GM23338 (cell line): Measurements from ENCODE around the gene DHPS. TPM values are rescaled to one million over a fixed set of nuclear protein-coding genes. Genes with fewer than 3 reads are reported as not detected.

Source experiments
- ATAC-seq: fragments of 200-7000 bp; cut with Tn5 transposase; 3 replicates; pipeline ENCODE4 v1.9.1; 2020
- DNase-seq: peaks from one replicate; pipeline ENCODE4 v3.0.0-alpha.2; 2015; ENCODE audit warnings: low spot score
- H2AFZ ChIP-seq: fragments of 200-600 bp; sonication (generic); 2 replicates; pipeline ENCODE4 v1.8.0; 2016; ENCODE audit warnings: antibody characterized with exemption, mild to moderate bottlenecking, moderate library complexity
- H3F3A ChIP-seq: fragments of 200-600 bp; sonication (generic); replicated peaks from 2 replicates; pipeline ENCODE4 v1.8.0; 2017; ENCODE audit warnings: antibody characterized with exemption, mixed run types, low read depth
- H3K27ac ChIP-seq: fragments of 200-600 bp; sonication (generic); 2 replicates; pipeline ENCODE4 v1.6.1; 2016; ENCODE audit warnings: low read depth
- H3K27me3 ChIP-seq: fragments of 200-600 bp; sonication (generic); 2 replicates; pipeline ENCODE4 v1.8.0; 2016; ENCODE audit warnings: mild to moderate bottlenecking, mixed run types, moderate library complexity; ENCODE audit not compliant: insufficient read depth
- H3K36me3 ChIP-seq: fragments of 200-600 bp; sonication (generic); 2 replicates; pipeline ENCODE4 v1.8.0; 2016; ENCODE audit warnings: mild to moderate bottlenecking; ENCODE audit not compliant: insufficient read depth
- H3K4me1 ChIP-seq: fragments of 200-600 bp; sonication (generic); 2 replicates; pipeline ENCODE4 v1.8.0; 2016; ENCODE audit warnings: mild to moderate bottlenecking, moderate library complexity; ENCODE audit not compliant: insufficient read depth
- H3K4me2 ChIP-seq: fragments of 200-600 bp; sonication (generic); 2 replicates; pipeline ENCODE4 v1.7.1; 2017; ENCODE audit warnings: mixed run types
- H3K4me3 ChIP-seq: fragments of 200-600 bp; sonication (generic); 2 replicates; pipeline ENCODE4 v1.6.1; 2016; ENCODE audit warnings: mixed run types
- H3K79me2 ChIP-seq: fragments of 200-600 bp; sonication (generic); replicated peaks from 2 replicates; pipeline ENCODE4 v1.8.0; 2017; ENCODE audit warnings: mild to moderate bottlenecking; ENCODE audit not compliant: insufficient read depth
- H3K9me2 ChIP-seq: fragments of 200-600 bp; sonication (generic); 2 replicates; pipeline ENCODE4 v1.8.0; 2017; ENCODE audit not compliant: insufficient read depth
- H4K20me1 ChIP-seq: fragments of 200-600 bp; sonication (generic); replicated peaks from 2 replicates; pipeline ENCODE4 v1.8.0; 2017; ENCODE audit warnings: mild to moderate bottlenecking; ENCODE audit not compliant: insufficient read depth
- H3K27ac Mint-ChIP-seq: 2 replicates; pipeline ENCODE4 v1.8.0; 2020; ENCODE audit warnings: inconsistent platforms, mild to moderate bottlenecking, moderate library complexity, mixed read lengths
- H3K27me3 Mint-ChIP-seq: 3 replicates; pipeline ENCODE4 v1.8.0; 2022; ENCODE audit warnings: low read depth, mild to moderate bottlenecking, moderate library complexity, mixed read lengths, inconsistent platforms; ENCODE audit not compliant: insufficient read depth, poor library complexity
- H3K36me3 Mint-ChIP-seq: 3 replicates; pipeline ENCODE4 v1.8.0; 2021; ENCODE audit warnings: low read depth, mild to moderate bottlenecking, inconsistent platforms, moderate library complexity, mixed read lengths
- H3K4me1 Mint-ChIP-seq: 3 replicates; pipeline ENCODE4 v1.8.0; 2020; ENCODE audit warnings: mild to moderate bottlenecking, inconsistent platforms, mixed read lengths
- H3K4me3 Mint-ChIP-seq: 3 replicates; pipeline ENCODE4 v1.8.0; 2021; ENCODE audit warnings: moderate library complexity, mild to moderate bottlenecking, inconsistent platforms, mixed read lengths
- H3K9me3 Mint-ChIP-seq: 3 replicates; pipeline ENCODE4 v1.8.0; 2020; ENCODE audit warnings: moderate library complexity, mild to moderate bottlenecking, inconsistent platforms, mixed read lengths
- CREB1 ChIP-seq: fragments of 250-450 bp; sonication (Bioruptor Pico); IDR thresholded peaks from 2 replicates; pipeline ENCODE4 v1.5.0; 2020; ENCODE audit warnings: low read depth, mild to moderate bottlenecking, moderate library complexity
- CTCF ChIP-seq, 2 experiments: fragments of 200-600 bp in 1 of 2; sonication (generic) in 1 of 2; conservative IDR thresholded peaks; 2 replicates each; pipeline versions ENCODE4 v1.5.1 to v1.6.1; 2016 to 2017; ENCODE audit warnings: antibody characterized with exemption in 2 of 2, low read depth in 2 of 2, mild to moderate bottlenecking in 2 of 2, moderate library complexity in 1 of 2
- EZH2 ChIP-seq: fragments of 200-600 bp; sonication (generic); IDR thresholded peaks from one replicate; pipeline ENCODE4 v1.8.0; 2017; ENCODE audit warnings: antibody characterized with exemption, mild to moderate bottlenecking, low read depth; ENCODE audit not compliant: unreplicated experiment
- EZH2phosphoT487 ChIP-seq: fragments of 200-600 bp; sonication (generic); IDR thresholded peaks from one replicate; pipeline ENCODE4 v1.8.1; 2018; ENCODE audit warnings: antibody characterized with exemption; ENCODE audit not compliant: unreplicated experiment
- JUNB ChIP-seq: IDR thresholded peaks from one replicate; pipeline ENCODE4 v1.6.1; 2016; ENCODE audit warnings: antibody characterized with exemption; ENCODE audit not compliant: unreplicated experiment
- NANOG ChIP-seq: IDR thresholded peaks from 2 replicates; pipeline ENCODE4 v1.6.1; 2016; ENCODE audit warnings: antibody characterized with exemption, borderline replicate concordance
- POLR2AphosphoS5 ChIP-seq: IDR thresholded peaks from 2 replicates; pipeline ENCODE4 v1.6.1; 2016; ENCODE audit warnings: antibody characterized with exemption, low read depth
- REST ChIP-seq: IDR thresholded peaks from one replicate; pipeline ENCODE4 v1.6.1; 2018; ENCODE audit warnings: antibody characterized with exemption; ENCODE audit not compliant: unreplicated experiment
- STAT1 ChIP-seq: IDR thresholded peaks from one replicate; pipeline ENCODE4 v1.6.1; 2016; ENCODE audit warnings: antibody characterized with exemption; ENCODE audit not compliant: unreplicated experiment
- ZNF114 ChIP-seq: fragments of 250-450 bp; sonication (Bioruptor Pico); IDR thresholded peaks from 2 replicates; pipeline ENCODE4 v1.5.0; 2020; ENCODE audit warnings: mild to moderate bottlenecking, moderate library complexity
- ZNF331 ChIP-seq: fragments of 250-450 bp; sonication (Bioruptor Pico); IDR thresholded peaks from 2 replicates; pipeline ENCODE4 v1.5.0; 2020; ENCODE audit warnings: low read depth, mild to moderate bottlenecking, moderate library complexity
- polyA plus RNA-seq: library from polyadenylated mRNA; unstranded; fragments of >200 nt; fragmentation: Nextera tagmentation; extraction: Ambion mirVana; gene quantifications from 2 replicates; pipeline ENCODE4 v1.2.1, GENCODE V29; 2016
- total RNA-seq: library from RNA; depleted of rRNA; stranded (reverse); fragments of >200 nt; shearing (Covaris generic); gene quantifications from 2 replicates; pipeline ENCODE4 v1.2.3, GENCODE V29; 2014
- TF ChIP-seq, protein P1 (sequence below): fragments of 250-450 bp; sonication (Bioruptor Pico); IDR thresholded peaks from 2 replicates; pipeline ENCODE4 v1.5.0; 2020; ENCODE audit warnings: mild to moderate bottlenecking, moderate library complexity
- TF ChIP-seq, protein P2 (sequence below): IDR thresholded peaks from 2 replicates; pipeline ENCODE4 v1.6.1; 2016; ENCODE audit warnings: antibody characterized with exemption

Gene DHPS
- total and polyA plus RNA-seq, 2 experiments from 2014 or later = 85.4 to 126 TPM

DNA sequence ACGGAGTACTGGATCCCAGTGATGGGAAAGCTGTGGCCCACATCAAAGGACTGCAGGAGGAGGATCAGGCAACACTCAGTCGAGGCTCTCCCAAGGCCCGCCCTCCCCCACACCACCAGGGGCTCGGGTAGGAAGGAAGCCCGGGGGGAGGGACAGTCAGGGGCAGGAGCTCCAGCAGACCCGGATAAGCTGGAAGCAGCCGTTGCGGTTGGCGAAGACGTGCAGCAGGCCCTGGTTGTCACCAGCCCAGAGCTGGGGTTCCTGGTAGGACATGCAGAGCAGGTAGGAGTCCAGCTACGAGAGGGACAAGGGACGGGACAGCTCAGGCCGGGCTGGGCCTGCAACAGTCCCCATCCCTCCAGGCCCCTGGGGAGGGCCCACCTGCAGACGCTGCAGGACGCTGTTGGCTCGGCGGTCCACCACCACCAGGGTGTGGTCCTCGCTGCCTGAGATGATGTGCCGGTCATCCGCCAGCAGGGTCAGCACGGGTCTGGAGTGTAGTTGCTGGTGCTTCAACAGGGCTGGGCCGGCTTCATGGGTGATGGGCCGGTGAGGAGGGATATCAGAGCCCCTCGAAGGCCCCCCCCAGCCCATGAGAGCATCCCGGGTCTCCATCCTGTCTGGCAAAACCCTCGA, 8.0 kb upstream of the DHPS start:
- Mint-ChIP-seq H3K36me3 (no peaks in the 10 kb centered on the region; the same call in 2 of the 3 replicates), H3K9me3 (no peaks in the 10 kb centered on the region), H3K4me3 (no peak overlapping the region), H3K4me1 (no peaks in the 10 kb centered on the region), H3K27me3 (peaks cover 16% of the 10 kb centered on the region), H3K27ac (no peak overlapping the region)
- ATAC-seq = no peak
- Histone ChIP-seq H3K27ac (no peak overlapping the region), H4K20me1 (no peaks in the 10 kb centered on the region), H3K79me2 (no peaks in the 10 kb centered on the region), H3F3A (no peaks in the 10 kb centered on the region), H2AFZ (no peak overlapping the region), H3K36me3 (no peaks in the 10 kb centered on the region), H3K4me3 (no peak overlapping the region), H3K4me1 (no peaks in the 10 kb centered on the region), H3K27me3 (no peaks in the 10 kb centered on the region), H3K4me2 (no peak overlapping the region), H3K9me2 (no peaks in the 10 kb centered on the region)
- TF ChIP-seq REST (no peak), EZH2phosphoT487 (no peak), POLR2AphosphoS5 (no peak), JUNB (no peak), ZNF331 (CRISPR knock-in tag) (no peak), CREB1 (CRISPR knock-in tag) (no peak), STAT1 (no peak), ZNF114 (no peak), CTCF (conservative IDR thresholded peaks at IDR 0.05; ENCODE audit: low read depth in 2 of 2) (no peak), EZH2 (no peak), NANOG (no peak)
- TF ChIP-seq, protein P1, sequence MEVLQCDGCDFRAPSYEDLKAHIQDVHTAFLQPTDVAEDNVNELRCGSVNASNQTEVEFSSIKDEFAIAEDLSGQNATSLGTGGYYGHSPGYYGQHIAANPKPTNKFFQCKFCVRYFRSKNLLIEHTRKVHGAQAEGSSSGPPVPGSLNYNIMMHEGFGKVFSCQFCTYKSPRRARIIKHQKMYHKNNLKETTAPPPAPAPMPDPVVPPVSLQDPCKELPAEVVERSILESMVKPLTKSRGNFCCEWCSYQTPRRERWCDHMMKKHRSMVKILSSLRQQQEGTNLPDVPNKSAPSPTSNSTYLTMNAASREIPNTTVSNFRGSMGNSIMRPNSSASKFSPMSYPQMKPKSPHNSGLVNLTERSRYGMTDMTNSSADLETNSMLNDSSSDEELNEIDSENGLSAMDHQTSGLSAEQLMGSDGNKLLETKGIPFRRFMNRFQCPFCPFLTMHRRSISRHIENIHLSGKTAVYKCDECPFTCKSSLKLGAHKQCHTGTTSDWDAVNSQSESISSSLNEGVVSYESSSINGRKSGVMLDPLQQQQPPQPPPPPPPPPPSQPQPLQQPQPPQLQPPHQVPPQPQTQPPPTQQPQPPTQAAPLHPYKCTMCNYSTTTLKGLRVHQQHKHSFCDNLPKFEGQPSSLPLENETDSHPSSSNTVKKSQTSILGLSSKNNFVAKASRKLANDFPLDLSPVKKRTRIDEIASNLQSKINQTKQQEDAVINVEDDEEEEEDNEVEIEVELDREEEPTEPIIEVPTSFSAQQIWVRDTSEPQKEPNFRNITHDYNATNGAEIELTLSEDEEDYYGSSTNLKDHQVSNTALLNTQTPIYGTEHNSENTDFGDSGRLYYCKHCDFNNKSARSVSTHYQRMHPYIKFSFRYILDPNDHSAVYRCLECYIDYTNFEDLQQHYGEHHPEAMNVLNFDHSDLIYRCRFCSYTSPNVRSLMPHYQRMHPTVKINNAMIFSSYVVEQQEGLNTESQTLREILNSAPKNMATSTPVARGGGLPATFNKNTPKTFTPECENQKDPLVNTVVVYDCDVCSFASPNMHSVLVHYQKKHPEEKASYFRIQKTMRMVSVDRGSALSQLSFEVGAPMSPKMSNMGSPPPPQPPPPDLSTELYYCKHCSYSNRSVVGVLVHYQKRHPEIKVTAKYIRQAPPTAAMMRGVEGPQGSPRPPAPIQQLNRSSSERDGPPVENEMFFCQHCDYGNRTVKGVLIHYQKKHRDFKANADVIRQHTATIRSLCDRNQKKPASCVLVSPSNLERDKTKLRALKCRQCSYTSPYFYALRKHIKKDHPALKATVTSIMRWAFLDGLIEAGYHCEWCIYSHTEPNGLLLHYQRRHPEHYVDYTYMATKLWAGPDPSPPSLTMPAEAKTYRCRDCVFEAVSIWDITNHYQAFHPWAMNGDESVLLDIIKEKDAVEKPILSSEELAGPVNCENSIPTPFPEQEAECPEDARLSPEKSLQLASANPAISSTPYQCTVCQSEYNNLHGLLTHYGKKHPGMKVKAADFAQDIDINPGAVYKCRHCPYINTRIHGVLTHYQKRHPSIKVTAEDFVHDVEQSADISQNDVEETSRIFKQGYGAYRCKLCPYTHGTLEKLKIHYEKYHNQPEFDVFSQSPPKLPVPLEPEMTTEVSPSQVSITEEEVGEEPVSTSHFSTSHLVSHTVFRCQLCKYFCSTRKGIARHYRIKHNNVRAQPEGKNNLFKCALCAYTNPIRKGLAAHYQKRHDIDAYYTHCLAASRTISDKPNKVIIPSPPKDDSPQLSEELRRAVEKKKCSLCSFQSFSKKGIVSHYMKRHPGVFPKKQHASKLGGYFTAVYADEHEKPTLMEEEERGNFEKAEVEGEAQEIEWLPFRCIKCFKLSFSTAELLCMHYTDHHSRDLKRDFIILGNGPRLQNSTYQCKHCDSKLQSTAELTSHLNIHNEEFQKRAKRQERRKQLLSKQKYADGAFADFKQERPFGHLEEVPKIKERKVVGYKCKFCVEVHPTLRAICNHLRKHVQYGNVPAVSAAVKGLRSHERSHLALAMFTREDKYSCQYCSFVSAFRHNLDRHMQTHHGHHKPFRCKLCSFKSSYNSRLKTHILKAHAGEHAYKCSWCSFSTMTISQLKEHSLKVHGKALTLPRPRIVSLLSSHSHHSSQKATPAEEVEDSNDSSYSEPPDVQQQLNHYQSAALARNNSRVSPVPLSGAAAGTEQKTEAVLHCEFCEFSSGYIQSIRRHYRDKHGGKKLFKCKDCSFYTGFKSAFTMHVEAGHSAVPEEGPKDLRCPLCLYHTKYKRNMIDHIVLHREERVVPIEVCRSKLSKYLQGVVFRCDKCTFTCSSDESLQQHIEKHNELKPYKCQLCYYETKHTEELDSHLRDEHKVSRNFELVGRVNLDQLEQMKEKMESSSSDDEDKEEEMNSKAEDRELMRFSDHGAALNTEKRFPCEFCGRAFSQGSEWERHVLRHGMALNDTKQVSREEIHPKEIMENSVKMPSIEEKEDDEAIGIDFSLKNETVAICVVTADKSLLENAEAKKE (CRISPR knock-in tag) = no peak
- TF ChIP-seq, protein P2, sequence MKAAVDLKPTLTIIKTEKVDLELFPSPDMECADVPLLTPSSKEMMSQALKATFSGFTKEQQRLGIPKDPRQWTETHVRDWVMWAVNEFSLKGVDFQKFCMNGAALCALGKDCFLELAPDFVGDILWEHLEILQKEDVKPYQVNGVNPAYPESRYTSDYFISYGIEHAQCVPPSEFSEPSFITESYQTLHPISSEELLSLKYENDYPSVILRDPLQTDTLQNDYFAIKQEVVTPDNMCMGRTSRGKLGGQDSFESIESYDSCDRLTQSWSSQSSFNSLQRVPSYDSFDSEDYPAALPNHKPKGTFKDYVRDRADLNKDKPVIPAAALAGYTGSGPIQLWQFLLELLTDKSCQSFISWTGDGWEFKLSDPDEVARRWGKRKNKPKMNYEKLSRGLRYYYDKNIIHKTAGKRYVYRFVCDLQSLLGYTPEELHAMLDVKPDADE = no peak
- DNase-seq = no peak
